ENCODE measurements around the gene SLC6A6. TPM values are rescaled to one million over a fixed set of nuclear protein-coding genes. Genes with fewer than 3 reads are reported as not detected.
A peak's percentile ranks its signal among the peaks of the same experiment; 100 is the strongest.

The SLC6A6 gene
- 10 to 100 TPM; 51.8 to 68.6 TPM for total RNA-seq
- total RNA-seq: 92.7 to 222 reads per million in 2 donors

- Mint-ChIP-seq H3K36me3 (ENCODE audit: low read depth) (peaks cover 4% of the 10 kb centered on the region), H3K4me3 (peak within 1 kb of the TSS; percentile 99), H3K27me3 (no peaks in the 10 kb centered on the region), H3K27ac (peak within 1 kb of the TSS; percentile 97), H3K4me1 (peaks cover 49% of the 10 kb centered on the region)
- DNase-seq: peak; percentile 90 to 95 (median 92)
- ATAC-seq: peak; percentile 83
- no peaks in the 10 kb centered on the region for H3K9me3 ChIP-seq (ENCODE audit: control insufficient read depth, low read length, poor library complexity, severe bottlenecking)
Observed at GRCh38 chr3:14402304-14402811, at the start of gene SLC6A6. Gene SLC6A6 (plus strand): TSS chr3:14402606. CDS start chr3:14443635, 41,029 bp downstream.

DNA sequence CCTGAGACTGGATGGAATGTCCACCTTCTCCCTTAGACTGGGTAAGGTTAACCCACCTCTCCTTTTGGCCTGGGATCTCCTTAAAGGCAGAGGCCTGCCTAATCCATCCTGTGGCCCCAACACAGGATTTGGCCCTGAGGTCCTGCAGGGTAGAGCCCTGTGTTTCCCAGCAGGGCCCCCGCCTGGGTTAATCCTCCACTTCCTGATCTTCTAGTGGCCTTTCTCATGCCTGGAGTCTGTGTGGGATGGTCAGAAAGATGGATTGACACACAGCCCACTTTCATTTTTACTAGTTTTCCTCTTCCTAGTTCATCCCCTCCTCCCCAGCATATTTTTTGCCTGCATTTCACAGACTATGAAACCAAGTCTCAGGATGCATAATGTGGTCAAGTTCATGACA lies 48.9 kb upstream of the SLC6A6 start:
- ATAC-seq (no peak), DNase-seq (no peak)
- no peaks in the 10 kb centered on the region for H3K36me3 Mint-ChIP-seq (ENCODE audit: low read depth)
- H3K4me3 Mint-ChIP-seq: no peak overlapping the region
- H3K9me3 ChIP-seq (ENCODE audit: control insufficient read depth, low read length, poor library complexity, severe bottlenecking): no peaks in the 10 kb centered on the region
- H3K4me1 Mint-ChIP-seq: no peaks in the 10 kb centered on the region
- peaks cover 2% of the 10 kb centered on the region for H3K27me3 Mint-ChIP-seq
- no peak overlapping the region for H3K27ac Mint-ChIP-seq

- no peak overlapping the region for H3K27ac Mint-ChIP-seq
- no peaks in the 10 kb centered on the region for H3K36me3 Mint-ChIP-seq (ENCODE audit: low read depth)
- DNase-seq (no peak), ATAC-seq (no peak)
- no peak overlapping the region for H3K4me3 Mint-ChIP-seq
- peaks cover 10% of the 10 kb centered on the region for H3K27me3 Mint-ChIP-seq
- H3K9me3 ChIP-seq (ENCODE audit: control insufficient read depth, low read length, poor library complexity, severe bottlenecking): no peaks in the 10 kb centered on the region
- H3K4me1 Mint-ChIP-seq: no peaks in the 10 kb centered on the region
Observed at GRCh38 chr3:14357463-14357862, 44.9 kb upstream of the SLC6A6 start.

- Mint-ChIP-seq H3K4me3 (no peak overlapping the region), H3K4me1 (peaks cover 2% of the 10 kb centered on the region)
Observed at GRCh38 chr3:14358426-14359211, 43.8 kb upstream of the SLC6A6 start.

GRCh38 chr3:14359348-14359747 lies 43.1 kb upstream of the SLC6A6 start:
- Mint-ChIP-seq H3K36me3 (ENCODE audit: low read depth) (no peaks in the 10 kb centered on the region), H3K4me1 (peaks cover 2% of the 10 kb centered on the region), H3K27me3 (peaks cover 12% of the 10 kb centered on the region), H3K4me3 (no peak overlapping the region), H3K27ac (no peak overlapping the region)
- ATAC-seq: no peak
- no peak for DNase-seq
- no peaks in the 10 kb centered on the region for H3K9me3 ChIP-seq (ENCODE audit: control insufficient read depth, low read length, poor library complexity, severe bottlenecking)

More at GRCh38 chr3:14358426-14359211, 43.8 kb upstream of the SLC6A6 start:
- H3K9me3 ChIP-seq (ENCODE audit: control insufficient read depth, low read length, poor library complexity, severe bottlenecking): no peaks in the 10 kb centered on the region
- H3K27me3 Mint-ChIP-seq: peaks cover 10% of the 10 kb centered on the region
- peak overlapping the region; percentile 24 for H3K27ac Mint-ChIP-seq
- ATAC-seq: no peak
- DNase-seq: no peak
- no peaks in the 10 kb centered on the region for H3K36me3 Mint-ChIP-seq (ENCODE audit: low read depth)

- Mint-ChIP-seq H3K4me3 (no peak overlapping the region), H3K4me1 (peaks cover 2% of the 10 kb centered on the region), H3K36me3 (ENCODE audit: low read depth) (no peaks in the 10 kb centered on the region), H3K27ac (no peak overlapping the region), H3K27me3 (peaks cover 15% of the 10 kb centered on the region)
- DNase-seq (no peak), ATAC-seq (no peak)
- no peaks in the 10 kb centered on the region for H3K9me3 ChIP-seq (ENCODE audit: control insufficient read depth, low read length, poor library complexity, severe bottlenecking)
Observed at GRCh38 chr3:14360123-14360881, 42.1 kb upstream of the SLC6A6 start.

GRCh38 chr3:14361068-14361677 lies 41.2 kb upstream of the SLC6A6 start:
- Mint-ChIP-seq H3K27me3 (peaks cover 15% of the 10 kb centered on the region), H3K4me3 (peak overlapping the region; percentile 33), H3K4me1 (peaks cover 4% of the 10 kb centered on the region), H3K27ac (no peak overlapping the region), H3K36me3 (ENCODE audit: low read depth) (no peaks in the 10 kb centered on the region)
- no peak for DNase-seq
- ATAC-seq: no peak
- H3K9me3 ChIP-seq (ENCODE audit: control insufficient read depth, low read length, poor library complexity, severe bottlenecking): no peaks in the 10 kb centered on the region

DNA sequence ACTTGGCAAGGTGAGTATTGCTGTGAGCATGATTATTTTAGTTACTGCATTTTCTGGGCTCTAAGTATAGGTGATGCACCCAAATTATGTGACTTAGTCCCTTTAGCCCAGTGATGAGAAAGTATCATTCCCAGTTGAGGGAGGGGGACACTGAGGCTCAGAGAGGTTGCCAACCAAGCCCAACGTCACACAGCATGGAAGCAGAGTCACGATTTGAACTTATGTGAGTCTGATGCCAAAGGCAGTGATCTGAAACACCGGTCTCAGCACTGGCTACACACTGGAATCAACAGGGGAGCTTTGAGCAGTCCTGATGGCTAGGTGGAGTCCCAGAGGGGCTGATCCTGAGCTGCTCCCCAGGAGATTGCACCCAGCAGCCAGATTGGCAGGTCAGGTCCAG lies 39.5 kb upstream of the SLC6A6 start:
- peaks cover 2% of the 10 kb centered on the region for H3K36me3 Mint-ChIP-seq (ENCODE audit: low read depth)
- ATAC-seq: no peak

GRCh38 chr3:14363379-14363778 lies 39.0 kb upstream of the SLC6A6 start:
- Mint-ChIP-seq H3K27ac (no peak overlapping the region), H3K27me3 (peaks cover 23% of the 10 kb centered on the region), H3K4me3 (no peak overlapping the region), H3K4me1 (peaks cover 5% of the 10 kb centered on the region), H3K36me3 (ENCODE audit: low read depth) (peaks cover 2% of the 10 kb centered on the region)
- H3K9me3 ChIP-seq (ENCODE audit: control insufficient read depth, low read length, poor library complexity, severe bottlenecking): no peaks in the 10 kb centered on the region
- ATAC-seq: no peak
- no peak for DNase-seq

More for the DNA sequence above, 39.5 kb upstream of the SLC6A6 start:
- Mint-ChIP-seq H3K27me3 (peaks cover 23% of the 10 kb centered on the region), H3K4me3 (no peak overlapping the region), H3K4me1 (peaks cover 5% of the 10 kb centered on the region), H3K27ac (no peak overlapping the region)
- no peaks in the 10 kb centered on the region for H3K9me3 ChIP-seq (ENCODE audit: control insufficient read depth, low read length, poor library complexity, severe bottlenecking)
- no peak for DNase-seq

GRCh38 chr3:14363991-14364390 lies 38.4 kb upstream of the SLC6A6 start:
- ATAC-seq (no peak), DNase-seq (no peak)
- H3K4me1 Mint-ChIP-seq: peaks cover 5% of the 10 kb centered on the region
- H3K36me3 Mint-ChIP-seq (ENCODE audit: low read depth): peaks cover 2% of the 10 kb centered on the region
- no peak overlapping the region for H3K4me3 Mint-ChIP-seq
- H3K27ac Mint-ChIP-seq: no peak overlapping the region
- peaks cover 19% of the 10 kb centered on the region for H3K27me3 Mint-ChIP-seq
- H3K9me3 ChIP-seq (ENCODE audit: control insufficient read depth, low read length, poor library complexity, severe bottlenecking): no peaks in the 10 kb centered on the region

GRCh38 chr3:14364580-14365292 lies 37.7 kb upstream of the SLC6A6 start:
- peaks cover 5% of the 10 kb centered on the region for H3K4me1 Mint-ChIP-seq
- ATAC-seq (no peak), DNase-seq (no peak)
- no peaks in the 10 kb centered on the region for H3K9me3 ChIP-seq (ENCODE audit: control insufficient read depth, low read length, poor library complexity, severe bottlenecking)
- no peak overlapping the region for H3K4me3 Mint-ChIP-seq
- peaks cover 17% of the 10 kb centered on the region for H3K27me3 Mint-ChIP-seq
- H3K27ac Mint-ChIP-seq: no peak overlapping the region
- H3K36me3 Mint-ChIP-seq (ENCODE audit: low read depth): peaks cover 2% of the 10 kb centered on the region

DNA sequence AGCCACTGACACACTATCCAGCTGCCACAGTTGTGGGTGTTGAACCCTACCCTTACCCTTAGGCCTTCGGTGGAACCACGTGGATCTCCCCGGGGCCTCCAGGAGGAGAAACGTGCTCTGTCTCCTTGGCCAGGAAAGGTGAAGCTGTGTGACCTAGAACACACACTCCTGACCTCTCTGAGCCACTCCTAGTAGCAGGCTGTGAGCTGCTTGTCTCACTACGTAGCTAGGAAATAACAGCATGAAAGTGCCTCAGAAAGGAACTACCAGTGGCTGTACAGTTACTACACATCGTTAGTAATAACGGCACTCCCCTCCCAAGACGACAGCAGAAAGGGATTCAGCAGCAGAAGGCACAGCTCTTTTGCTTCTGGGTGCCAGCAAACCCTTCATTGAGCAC lies 36.2 kb upstream of the SLC6A6 start:
- no peaks in the 10 kb centered on the region for H3K9me3 ChIP-seq (ENCODE audit: control insufficient read depth, low read length, poor library complexity, severe bottlenecking)
- no peak overlapping the region for H3K27ac Mint-ChIP-seq
- no peak for ATAC-seq
- peaks cover 13% of the 10 kb centered on the region for H3K27me3 Mint-ChIP-seq
- H3K4me1 Mint-ChIP-seq: peaks cover 5% of the 10 kb centered on the region
- peaks cover 2% of the 10 kb centered on the region for H3K36me3 Mint-ChIP-seq (ENCODE audit: low read depth)
- no peak for DNase-seq
- no peak overlapping the region for H3K4me3 Mint-ChIP-seq
